Nephron (organoid): ENCODE data around the gene FMNL2.

ENCODE experiments used
- H3K27ac Mint-ChIP-seq, 3 experiments: 2 replicates each; pipeline ENCODE4 v1.8.0; 2020; ENCODE audit warnings: mixed read lengths in 3 of 3, mild to moderate bottlenecking in 2 of 3, moderate library complexity in 1 of 3
- H3K27me3 Mint-ChIP-seq: 2 replicates; pipeline ENCODE4 v1.8.0; 2021; ENCODE audit warnings: low read depth, mild to moderate bottlenecking, moderate library complexity, mixed read lengths
- H3K36me3 Mint-ChIP-seq: 2 replicates; pipeline ENCODE4 v1.8.0; 2020; ENCODE audit warnings: low read depth, mixed read lengths
- H3K4me1 Mint-ChIP-seq: 2 replicates; pipeline ENCODE4 v1.8.0; 2020; ENCODE audit warnings: mixed read lengths
- H3K4me3 Mint-ChIP-seq, 3 experiments: 2 replicates each; pipeline ENCODE4 v1.8.0; 2020; ENCODE audit warnings: mild to moderate bottlenecking in 3 of 3, mixed read lengths in 3 of 3, moderate library complexity in 2 of 3
- H3K9me3 Mint-ChIP-seq: 2 replicates; pipeline ENCODE4 v1.8.0; 2020; ENCODE audit warnings: mixed read lengths
- TF ChIP-seq, protein P1 (sequence below), 3 experiments: fragments of 200-600 bp; sonication (generic); IDR thresholded peaks; one replicate each; pipeline ENCODE4 v1.5.0; 2021; ENCODE audit warnings: antibody characterized with exemption in 3 of 3; ENCODE audit not compliant: unreplicated experiment in 3 of 3

The FMNL2 gene

DNA sequence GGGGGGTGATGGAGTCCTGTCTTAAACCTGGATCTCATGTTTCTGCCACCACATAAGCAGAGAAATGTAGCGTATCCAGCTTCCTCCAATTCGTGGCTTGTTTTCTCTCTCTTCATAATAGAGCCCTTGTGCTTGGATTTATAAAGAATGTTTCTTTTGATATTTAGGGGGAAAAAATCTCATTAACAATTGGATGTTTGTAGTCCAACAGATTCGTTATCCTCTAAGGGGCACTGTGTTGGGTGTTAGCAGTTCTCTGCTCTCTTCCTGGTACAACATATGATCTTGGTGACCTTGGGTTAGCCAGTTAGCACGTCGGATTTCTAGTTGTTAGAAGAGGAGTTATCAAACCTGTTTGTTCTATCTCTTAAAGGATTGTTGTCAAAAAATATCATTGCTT, 127.8 kb downstream of the FMNL2 start:
- Mint-ChIP-seq H3K4me1 (peaks cover 50% of the 10 kb centered on the region), H3K4me3 (no peak overlapping the region), H3K36me3 (peaks cover 10% of the 10 kb centered on the region), H3K9me3 (no peaks in the 10 kb centered on the region), H3K27ac (peak overlapping the region in 2 of 3 experiments; percentile 12 to 28), H3K27me3 (no peaks in the 10 kb centered on the region)
- TF ChIP-seq, protein P1, sequence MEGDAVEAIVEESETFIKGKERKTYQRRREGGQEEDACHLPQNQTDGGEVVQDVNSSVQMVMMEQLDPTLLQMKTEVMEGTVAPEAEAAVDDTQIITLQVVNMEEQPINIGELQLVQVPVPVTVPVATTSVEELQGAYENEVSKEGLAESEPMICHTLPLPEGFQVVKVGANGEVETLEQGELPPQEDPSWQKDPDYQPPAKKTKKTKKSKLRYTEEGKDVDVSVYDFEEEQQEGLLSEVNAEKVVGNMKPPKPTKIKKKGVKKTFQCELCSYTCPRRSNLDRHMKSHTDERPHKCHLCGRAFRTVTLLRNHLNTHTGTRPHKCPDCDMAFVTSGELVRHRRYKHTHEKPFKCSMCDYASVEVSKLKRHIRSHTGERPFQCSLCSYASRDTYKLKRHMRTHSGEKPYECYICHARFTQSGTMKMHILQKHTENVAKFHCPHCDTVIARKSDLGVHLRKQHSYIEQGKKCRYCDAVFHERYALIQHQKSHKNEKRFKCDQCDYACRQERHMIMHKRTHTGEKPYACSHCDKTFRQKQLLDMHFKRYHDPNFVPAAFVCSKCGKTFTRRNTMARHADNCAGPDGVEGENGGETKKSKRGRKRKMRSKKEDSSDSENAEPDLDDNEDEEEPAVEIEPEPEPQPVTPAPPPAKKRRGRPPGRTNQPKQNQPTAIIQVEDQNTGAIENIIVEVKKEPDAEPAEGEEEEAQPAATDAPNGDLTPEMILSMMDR (IDR thresholded peaks at IDR 0.05; ENCODE audit: unreplicated experiment in 3 of 3) = no peak

DNA sequence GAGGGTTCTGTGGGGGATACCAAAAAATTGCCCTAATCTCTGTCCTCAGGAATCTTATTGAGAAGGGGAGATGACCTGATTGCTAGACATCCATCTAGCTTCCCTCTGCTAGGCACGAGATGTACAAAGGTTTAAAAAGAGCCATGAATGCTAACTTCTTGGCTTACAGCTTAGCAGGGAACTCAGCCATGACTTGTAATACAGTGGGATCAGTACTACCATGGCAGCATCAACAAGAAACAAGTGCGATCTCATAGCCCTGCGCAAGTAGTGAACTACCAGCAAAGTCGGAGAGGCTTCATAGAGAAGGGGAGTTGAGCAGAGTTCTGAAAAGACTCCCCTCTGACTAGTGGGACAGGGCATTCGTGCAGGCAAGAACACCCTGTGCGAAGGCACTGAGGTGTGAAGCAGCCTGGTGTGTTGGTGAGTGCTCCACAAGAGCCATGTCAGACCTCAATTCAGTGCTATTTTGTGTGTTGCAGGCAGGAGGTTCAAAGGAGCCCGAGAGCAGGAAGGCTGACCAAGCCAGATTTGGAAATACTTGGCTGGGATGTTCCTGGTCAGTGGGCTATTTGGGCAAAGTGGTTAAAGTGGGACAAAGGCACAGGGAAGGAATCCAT, 130.0 kb downstream of the FMNL2 start:
- H3K4me1 Mint-ChIP-seq = peaks cover 71% of the 10 kb centered on the region
- H3K9me3 Mint-ChIP-seq = no peaks in the 10 kb centered on the region
- peak overlapping the region; percentile 57 to 81 (median 81) for H3K27ac Mint-ChIP-seq
- no peak overlapping the region for H3K4me3 Mint-ChIP-seq
- TF ChIP-seq, protein P1 (IDR thresholded peaks at IDR 0.05; ENCODE audit: unreplicated experiment in 3 of 3) = no peak
- no peaks in the 10 kb centered on the region for H3K36me3 Mint-ChIP-seq
- no peaks in the 10 kb centered on the region for H3K27me3 Mint-ChIP-seq

DNA sequence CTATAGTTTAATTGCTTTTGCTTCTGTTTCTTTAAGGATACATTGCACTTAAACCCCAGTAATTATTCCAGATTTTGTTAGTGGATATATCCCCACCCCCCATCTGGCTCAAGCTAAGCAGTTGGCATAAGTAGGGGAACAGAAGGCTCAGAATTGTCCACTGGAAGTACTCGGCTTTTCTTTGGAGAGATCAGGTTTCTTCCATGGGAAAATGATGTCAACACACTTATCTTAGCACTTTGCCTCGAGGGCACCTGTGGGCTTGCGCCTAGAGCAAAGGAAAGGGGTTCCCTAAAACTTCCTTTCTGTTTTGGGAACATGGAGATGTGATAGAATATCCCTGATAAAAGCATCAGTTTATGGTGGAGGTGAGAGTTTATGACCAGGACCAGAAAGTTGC, 130.6 kb downstream of the FMNL2 start:
- H3K36me3 Mint-ChIP-seq = no peaks in the 10 kb centered on the region
- TF ChIP-seq, protein P1 (IDR thresholded peaks at IDR 0.05; ENCODE audit: unreplicated experiment in 3 of 3) = no peak
- no peaks in the 10 kb centered on the region for H3K9me3 Mint-ChIP-seq
- H3K4me1 Mint-ChIP-seq = peaks cover 77% of the 10 kb centered on the region
- peak overlapping the region in 2 of 3 experiments; percentile 81 for H3K27ac Mint-ChIP-seq
- no peaks in the 10 kb centered on the region for H3K27me3 Mint-ChIP-seq
- no peak overlapping the region for H3K4me3 Mint-ChIP-seq

DNA sequence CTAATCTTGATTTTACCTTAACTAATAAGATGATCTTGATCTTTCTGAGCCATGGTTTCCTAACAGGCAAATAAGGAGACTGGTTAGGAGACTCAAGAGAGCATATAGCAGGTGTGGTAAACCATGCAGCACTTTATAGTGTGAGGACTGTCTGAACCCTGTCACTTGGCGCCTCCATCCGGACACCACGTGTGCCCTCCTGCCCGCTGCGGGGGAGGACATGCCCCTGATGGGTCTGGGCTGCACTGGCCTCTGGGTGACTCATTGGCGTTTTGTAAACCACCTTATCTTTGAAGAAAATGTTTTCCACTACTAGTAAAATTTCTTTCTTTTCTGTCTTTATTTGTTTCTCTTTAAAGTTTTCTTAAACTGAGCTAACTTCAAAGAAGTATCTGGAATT, 131.1 kb downstream of the FMNL2 start:
- Mint-ChIP-seq H3K4me3 (no peak overlapping the region), H3K9me3 (no peaks in the 10 kb centered on the region), H3K4me1 (peaks cover 82% of the 10 kb centered on the region), H3K36me3 (no peaks in the 10 kb centered on the region), H3K27ac (peak overlapping the region; percentile 81 to 95 (median 81)), H3K27me3 (no peaks in the 10 kb centered on the region)
- TF ChIP-seq, protein P1 (IDR thresholded peaks at IDR 0.05; ENCODE audit: unreplicated experiment in 3 of 3) = no peak

DNA sequence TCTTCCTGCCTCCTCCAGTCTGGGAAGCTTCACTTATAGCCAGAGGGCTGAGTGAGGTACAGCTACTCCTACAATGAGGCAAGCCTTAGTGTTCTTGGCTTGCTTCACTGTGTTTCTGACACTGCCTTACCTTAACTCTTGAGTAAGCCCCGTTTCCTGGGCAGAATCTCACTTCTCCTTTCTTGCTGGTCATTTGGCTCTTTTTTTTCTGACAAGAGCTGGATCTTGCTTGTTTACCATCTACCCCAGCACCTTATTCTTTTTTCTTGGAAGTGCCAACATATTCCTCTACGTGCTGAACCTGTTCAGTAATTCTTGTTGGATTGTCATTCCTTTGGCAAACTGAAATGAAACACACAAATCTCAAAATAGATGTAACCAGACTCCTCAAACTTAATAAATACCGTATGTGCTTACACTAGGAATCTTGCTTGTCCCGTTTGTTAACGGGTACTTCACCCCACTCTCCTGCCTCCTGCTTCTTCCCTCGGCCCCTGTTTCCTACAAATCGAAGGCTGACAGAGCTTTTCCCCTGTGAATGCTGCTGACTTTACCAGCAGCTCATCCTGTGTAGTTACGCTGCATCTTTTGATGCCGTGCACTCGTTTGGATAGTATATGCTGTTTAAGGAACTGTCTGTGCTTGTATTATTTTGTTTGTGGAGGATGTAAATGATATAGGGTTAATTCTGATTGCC, 132.2 kb downstream of the FMNL2 start:
- Mint-ChIP-seq H3K9me3 (no peaks in the 10 kb centered on the region), H3K27ac (peak overlapping the region; percentile 81 to 95 (median 81)), H3K36me3 (no peaks in the 10 kb centered on the region), H3K4me3 (peak overlapping the region in 1 of 3 experiments; percentile 32), H3K27me3 (no peaks in the 10 kb centered on the region), H3K4me1 (peaks cover 92% of the 10 kb centered on the region)
- TF ChIP-seq, protein P1 (IDR thresholded peaks at IDR 0.05; ENCODE audit: unreplicated experiment in 3 of 3) = no peak
